OCI-LY7 (cell line): ENCODE measurements around the gene BCKDHB. TPM values are rescaled to one million over a fixed set of nuclear protein-coding genes. Genes with fewer than 3 reads are reported as not detected.

Experiments used
- BruUV-seq: library from RNA; stranded (reverse); fragments of 400-500 nt; replicated peaks from 2 replicates; lab custom pipeline; 2021; lab: Mats Ljungman, UMichigan
- CTCF ChIA-PET: fragments of 300-600 bp; sonication (Branson Sonifier 250); formaldehyde crosslinking; loops from one replicate; lab custom pipeline; 2022; ENCODE audit warnings: antibody characterized with exemption; ENCODE audit not compliant: unreplicated experiment; lab: Charles Lee
- POLR2A ChIA-PET: fragments of 300-600 bp; sonication (Branson Sonifier 250); formaldehyde crosslinking; loops from one replicate; lab custom pipeline; 2022; ENCODE audit warnings: antibody characterized with exemption; lab: Charles Lee
- DNase-seq: peaks from one replicate; pipeline ENCODE4 v3.0.0-alpha.2; 2015; ENCODE audit warnings: low spot score
- H2AFZ ChIP-seq: fragments of 200-600 bp; sonication (generic), shearing (Covaris generic); 2 replicates; pipeline ENCODE4 v1.6.1; 2014; ENCODE audit warnings: mild to moderate bottlenecking, antibody characterized with exemption, low read length, moderate library complexity
- H3K27ac ChIP-seq: fragments of 200-600 bp; sonication (generic); 2 replicates; pipeline ENCODE4 v1.5.1; 2014; ENCODE audit warnings: mixed run types, low read depth, mild to moderate bottlenecking, moderate library complexity, low read length, inconsistent platforms; ENCODE audit not compliant: poor library complexity, severe bottlenecking
- H3K36me3 ChIP-seq: fragments of 200-600 bp; sonication (generic); 2 replicates; pipeline ENCODE4 v1.6.1; 2014; ENCODE audit warnings: mild to moderate bottlenecking, antibody characterized with exemption, low read length, moderate library complexity, mixed read lengths; ENCODE audit not compliant: insufficient read depth
- H3K4me1 ChIP-seq: fragments of 200-600 bp; sonication (generic); 2 replicates; pipeline ENCODE4 v1.5.1; 2014; ENCODE audit warnings: mild to moderate bottlenecking, low read length; ENCODE audit not compliant: insufficient read depth, poor library complexity, severe bottlenecking
- H3K4me2 ChIP-seq: fragments of 200-600 bp; sonication (generic); 2 replicates; pipeline ENCODE4 v1.6.1; 2014; ENCODE audit warnings: mild to moderate bottlenecking, low read length
- H3K4me3 ChIP-seq: fragments of 200-600 bp; sonication (generic); 2 replicates; pipeline ENCODE4 v1.5.1; 2014; ENCODE audit warnings: mild to moderate bottlenecking, low read depth, low read length; ENCODE audit not compliant: poor library complexity, severe bottlenecking
- H3K79me2 ChIP-seq: fragments of 200-600 bp; sonication (generic); 2 replicates; pipeline ENCODE4 v1.6.1; 2016; ENCODE audit warnings: low read depth, mild to moderate bottlenecking, low read length, moderate library complexity, mixed read lengths; ENCODE audit not compliant: insufficient read depth
- H3K9me2 ChIP-seq: fragments of 200-600 bp; sonication (generic); 2 replicates; pipeline ENCODE4 v1.6.1; 2016; ENCODE audit warnings: mild to moderate bottlenecking, low read length, mixed read lengths; ENCODE audit not compliant: insufficient read depth
- H3K9me3 ChIP-seq: fragments of 200-600 bp; sonication (generic); 2 replicates; pipeline ENCODE4 v1.6.1; 2014; ENCODE audit warnings: mild to moderate bottlenecking, mixed run types, low read length, mixed read lengths
- H4K20me1 ChIP-seq: fragments of 200-600 bp; sonication (generic); 2 replicates; pipeline ENCODE4 v1.6.1; 2014; ENCODE audit warnings: mild to moderate bottlenecking, antibody characterized with exemption, low read length, moderate library complexity, mixed read lengths; ENCODE audit not compliant: insufficient read depth
- CTCF ChIP-seq: fragments of 200-600 bp; sonication (generic); conservative IDR thresholded peaks from 2 replicates; pipeline ENCODE4 v1.5.1; 2014; ENCODE audit warnings: mild to moderate bottlenecking, antibody characterized with exemption, low read length, moderate library complexity, mixed read lengths
- EZH2phosphoT487 ChIP-seq: fragments of 200-600 bp; sonication (generic); IDR thresholded peaks from 2 replicates; pipeline ENCODE4 v1.6.1; 2018; ENCODE audit warnings: low read depth, borderline replicate concordance, mild to moderate bottlenecking, mixed run types, antibody characterized with exemption, low read length, moderate library complexity, mixed read lengths
- intact Hi-C: fragments of 100-400 bp; cut with micrococcal nuclease; formaldehyde crosslinking; loops from one replicate; pipeline ENCODE4 v1.10.0; 2022; ENCODE audit not compliant: unreplicated experiment
- total RNA-seq, 2 experiments: library from RNA; depleted of rRNA in 1 of 2; stranded (reverse); fragments of >200 nt in 1 of 2; shearing (Covaris generic) in 1 of 2; gene quantifications; 2 replicates each; pipeline ENCODE4 v1.2.3, GENCODE V29; 2014 to 2022

Gene BCKDHB
- total RNA-seq, 2 experiments from 2014 or later = 25.7 to 30.3 TPM

GRCh38 chr6:80380566-80380965, 274.1 kb downstream of the BCKDHB start:
- no peak for TF ChIP-seq CTCF
- ChIA-PET POLR2A (no interaction called here), CTCF (no interaction called here)
- Histone ChIP-seq H3K27ac (no peak overlapping the region), H2AFZ (no peak overlapping the region), H3K36me3 (no peaks in the 10 kb centered on the region), H3K4me1 (no peaks in the 10 kb centered on the region), H3K4me2 (no peak overlapping the region), H3K9me3 (no peaks in the 10 kb centered on the region), H3K79me2 (no peaks in the 10 kb centered on the region), H3K9me2 (no peaks in the 10 kb centered on the region), H3K4me3 (no peak overlapping the region), H4K20me1 (no peaks in the 10 kb centered on the region)
- DNase-seq = no peak
- BruUV-seq = no TSS peak
- intact Hi-C loops = no loop called here

- H3K9me2 ChIP-seq = no peaks in the 10 kb centered on the region
- H2AFZ ChIP-seq = no peak overlapping the region
- no peaks in the 10 kb centered on the region for H3K4me1 ChIP-seq
- no peak for DNase-seq
- TF ChIP-seq CTCF (no peak), EZH2phosphoT487 (no peak)
- H3K9me3 ChIP-seq = no peaks in the 10 kb centered on the region
- intact Hi-C loops = no loop called here
- no peaks in the 10 kb centered on the region for H3K79me2 ChIP-seq
- no peaks in the 10 kb centered on the region for H3K36me3 ChIP-seq
- H3K4me3 ChIP-seq = no peak overlapping the region
- no TSS peak for BruUV-seq
- POLR2A ChIA-PET = no interaction called here
- H3K27ac ChIP-seq = no peak overlapping the region
- H4K20me1 ChIP-seq = no peaks in the 10 kb centered on the region
- no peak overlapping the region for H3K4me2 ChIP-seq
- CTCF ChIA-PET = no interaction called here
These were observed 276.3 kb downstream of the BCKDHB start for GRCh38 chr6:80382811-80383210.

GRCh38 chr6:80388507-80388906, 282.0 kb downstream of the BCKDHB start:
- H3K27ac ChIP-seq = no peak overlapping the region
- no peak for DNase-seq
- H3K4me2 ChIP-seq = no peak overlapping the region
- no peaks in the 10 kb centered on the region for H3K4me1 ChIP-seq
- no peaks in the 10 kb centered on the region for H3K9me2 ChIP-seq
- H2AFZ ChIP-seq = no peak overlapping the region
- no peak overlapping the region for H3K4me3 ChIP-seq
- BruUV-seq = no TSS peak
- no peaks in the 10 kb centered on the region for H3K36me3 ChIP-seq
- intact Hi-C loops = no loop called here
- TF ChIP-seq EZH2phosphoT487 (no peak), CTCF (no peak)
- no peaks in the 10 kb centered on the region for H3K9me3 ChIP-seq
- no peaks in the 10 kb centered on the region for H3K79me2 ChIP-seq
- ChIA-PET POLR2A (no interaction called here), CTCF (no interaction called here)
- H4K20me1 ChIP-seq = no peaks in the 10 kb centered on the region

Other genes starting within 250 kb of the BCKDHB start
- gene ELOVL4, start 159.1 kb upstream of the BCKDHB start, total RNA-seq (2014; rRNA removed; shearing (Covaris generic)) = not detected in 2 replicates
- gene ELOVL4, start 159.1 kb upstream of the BCKDHB start, total RNA-seq (2022) = not detected in 2 replicates
- 43.2 and 49.5 TPM in 2 replicates for gene TTK, start 102.0 kb upstream of the BCKDHB start, total RNA-seq (2014; rRNA removed; shearing (Covaris generic))
- 46.0 and 51.9 TPM in 2 replicates for gene TTK, start 102.0 kb upstream of the BCKDHB start, total RNA-seq (2022)